Stimulated activated naive CD8-positive, alpha-beta T cell treated with anti-CD3 and anti-CD28 coated beads, Interleukin-15, amount 100 ng/mL, for 72 hours (primary cell): ENCODE results near the gene SUN2.

Source experiments
- ATAC-seq: fragments of 150-1000 bp; cut with Tn5 transposase; 2 replicates; pipeline ENCODE4 v1.10.0; 2021; ENCODE audit warnings: mild to moderate bottlenecking, moderate library complexity
- DNase-seq, 2 donors: peaks; one replicate each; pipeline ENCODE4 v3.0.0; 2021 to 2022
- H3K27ac Mint-ChIP-seq, 2 donors: one replicate each; pipeline ENCODE4 v1.8.0; 2022; ENCODE audit warnings: mild to moderate bottlenecking in 2 of 2, mixed read lengths in 2 of 2, moderate library complexity in 2 of 2
- H3K27me3 Mint-ChIP-seq: one replicate; pipeline ENCODE4 v1.8.0; 2022; ENCODE audit warnings: mixed read lengths
- H3K4me1 Mint-ChIP-seq: one replicate; pipeline ENCODE4 v1.8.0; 2022; ENCODE audit warnings: mild to moderate bottlenecking, mixed read lengths
- H3K4me3 Mint-ChIP-seq, 2 donors: one replicate each; pipeline ENCODE4 v1.8.0; 2022; ENCODE audit warnings: mild to moderate bottlenecking in 2 of 2, mixed read lengths in 2 of 2, moderate library complexity in 1 of 2
- H3K9me3 Mint-ChIP-seq, 2 donors: one replicate each; pipeline ENCODE4 v1.8.0; 2022; ENCODE audit warnings: mixed read lengths in 2 of 2

Gene SUN2

GRCh38 chr22:38766076-38766777, 10.4 kb upstream of the SUN2 start:
- DNase-seq (peak in 1 of 2 donors; percentile 29), ATAC-seq (peak; percentile 51)
- Mint-ChIP-seq H3K4me1 (peaks cover 7% of the 10 kb centered on the region), H3K27ac (no peak overlapping the region), H3K9me3 (no peaks in the 10 kb centered on the region), H3K4me3 (no peak overlapping the region), H3K27me3 (no peaks in the 10 kb centered on the region)

GRCh38 chr22:38762551-38762983, 6.8 kb upstream of the SUN2 start:
- Mint-ChIP-seq H3K27me3 (no peaks in the 10 kb centered on the region), H3K4me1 (peaks cover 26% of the 10 kb centered on the region), H3K27ac (no peak overlapping the region), H3K4me3 (no peak overlapping the region), H3K9me3 (no peaks in the 10 kb centered on the region)
- DNase-seq (no peak), ATAC-seq (no peak)

GRCh38 chr22:38761202-38762162, 5.7 kb upstream of the SUN2 start:
- Mint-ChIP-seq H3K4me3 (no peak overlapping the region), H3K9me3 (no peaks in the 10 kb centered on the region), H3K4me1 (peaks cover 37% of the 10 kb centered on the region), H3K27ac (no peak overlapping the region), H3K27me3 (no peaks in the 10 kb centered on the region)
- no peak for ATAC-seq
- no peak for DNase-seq

GRCh38 chr22:38760477-38761201, 4.8 kb upstream of the SUN2 start:
- DNase-seq (no peak), ATAC-seq (no peak)
- no peaks in the 10 kb centered on the region for H3K9me3 Mint-ChIP-seq
- no peak overlapping the region for H3K4me3 Mint-ChIP-seq
- H3K4me1 Mint-ChIP-seq: peaks cover 37% of the 10 kb centered on the region
- H3K27me3 Mint-ChIP-seq: no peaks in the 10 kb centered on the region
- no peak overlapping the region for H3K27ac Mint-ChIP-seq

- Mint-ChIP-seq H3K4me1 (peaks cover 37% of the 10 kb centered on the region), H3K9me3 (no peaks in the 10 kb centered on the region), H3K27me3 (no peaks in the 10 kb centered on the region), H3K27ac (no peak overlapping the region), H3K4me3 (peak overlapping the region; percentile 73 to 97)
- no peak for DNase-seq
- no peak for ATAC-seq
These were observed 3.2 kb upstream of the SUN2 start for GRCh38 chr22:38759005-38759404.

GRCh38 chr22:38758276-38758945, 2.6 kb upstream of the SUN2 start:
- H3K27ac Mint-ChIP-seq: no peak overlapping the region

GRCh38 chr22:38757464-38757757, 1.6 kb upstream of the SUN2 start:
- ATAC-seq (no peak), DNase-seq (peak in 1 of 2 donors; percentile 11)
- Mint-ChIP-seq H3K9me3 (no peaks in the 10 kb centered on the region), H3K27me3 (no peaks in the 10 kb centered on the region), H3K4me3 (peak overlapping the region; percentile 95 to 97), H3K27ac (no peak overlapping the region), H3K4me1 (peaks cover 53% of the 10 kb centered on the region)

More at GRCh38 chr22:38758276-38758945, 2.6 kb upstream of the SUN2 start:
- Mint-ChIP-seq H3K27me3 (no peaks in the 10 kb centered on the region), H3K9me3 (no peaks in the 10 kb centered on the region), H3K4me3 (peak overlapping the region; percentile 73 to 97), H3K4me1 (peaks cover 43% of the 10 kb centered on the region)
- DNase-seq (peak; percentile 69 to 76), ATAC-seq (peak; percentile 34)

GRCh38 chr22:38756711-38757463, 1.1 kb upstream of the SUN2 start:
- H3K27me3 Mint-ChIP-seq: no peaks in the 10 kb centered on the region
- H3K4me3 Mint-ChIP-seq: peak overlapping the region; percentile 95 to 97
- DNase-seq (peak; percentile 17 to 39), ATAC-seq (no peak)
- peaks cover 59% of the 10 kb centered on the region for H3K4me1 Mint-ChIP-seq
- no peaks in the 10 kb centered on the region for H3K9me3 Mint-ChIP-seq
- H3K27ac Mint-ChIP-seq: peak overlapping the region; percentile 95 to 97

- peak; percentile 70 to 71 for DNase-seq
- peak; percentile 26 for ATAC-seq
- Mint-ChIP-seq H3K4me1 (peaks cover 68% of the 10 kb centered on the region), H3K27ac (peak overlapping the region; percentile 3 to 95), H3K27me3 (no peaks in the 10 kb centered on the region), H3K9me3 (no peaks in the 10 kb centered on the region), H3K4me3 (peak overlapping the region; percentile 95 to 99)
These were observed 465 bp downstream of the SUN2 start for GRCh38 chr22:38755155-38755910.

- peak overlapping the region; percentile 31 to 95 for H3K27ac Mint-ChIP-seq
- peaks cover 73% of the 10 kb centered on the region for H3K4me1 Mint-ChIP-seq
- no peak for DNase-seq
- no peak for ATAC-seq
- H3K4me3 Mint-ChIP-seq: peak overlapping the region; percentile 83 to 99
- H3K27me3 Mint-ChIP-seq: no peaks in the 10 kb centered on the region
- no peaks in the 10 kb centered on the region for H3K9me3 Mint-ChIP-seq
These were observed 1.0 kb downstream of the SUN2 start for GRCh38 chr22:38754751-38755154.

- H3K9me3 Mint-ChIP-seq: no peaks in the 10 kb centered on the region
- H3K27ac Mint-ChIP-seq: peak overlapping the region; percentile 48 to 95
- peak overlapping the region; percentile 83 to 99 for H3K4me3 Mint-ChIP-seq
- H3K4me1 Mint-ChIP-seq: peaks cover 76% of the 10 kb centered on the region
- ATAC-seq: no peak
- no peaks in the 10 kb centered on the region for H3K27me3 Mint-ChIP-seq
- peak; percentile 36 to 44 for DNase-seq
These were observed 1.6 kb downstream of the SUN2 start for GRCh38 chr22:38753948-38754750.

GRCh38 chr22:38751422-38752346, 4.1 kb downstream of the SUN2 start:
- no peaks in the 10 kb centered on the region for H3K27me3 Mint-ChIP-seq
- peak; percentile 68 for ATAC-seq
- peak overlapping the region; percentile 99 for H3K27ac Mint-ChIP-seq
- peak; percentile 68 to 82 for DNase-seq
- peak overlapping the region; percentile 83 to 99 for H3K4me3 Mint-ChIP-seq
- no peaks in the 10 kb centered on the region for H3K9me3 Mint-ChIP-seq
- H3K4me1 Mint-ChIP-seq: peaks cover 67% of the 10 kb centered on the region
